NK-92 treated with Interleukin-12 subunit alpha and Interleukin-12 subunit beta, amount 100 ng/mL, for 24 hours (cell line): ENCODE results near the gene SMIM21.

Experiments
- DNase-seq: peaks from one replicate; lab custom pipeline; 2025; lab: John Stamatoyannopoulos, UW

The SMIM21 gene

GRCh38 chr18:75376004-75376403, 51.5 kb downstream of the SMIM21 start:
- no peak for DNase-seq

- DNase-seq: no peak
These were observed 52.2 kb downstream of the SMIM21 start for GRCh38 chr18:75375341-75375740.

GRCh38 chr18:75374466-75374865, 53.0 kb downstream of the SMIM21 start:
- no peak for DNase-seq

GRCh38 chr18:75369026-75369721, 58.3 kb downstream of the SMIM21 start:
- DNase-seq: no peak

- DNase-seq: no peak
These were observed 61.7 kb downstream of the SMIM21 start for GRCh38 chr18:75365837-75366236.

GRCh38 chr18:75365254-75365629, 62.3 kb downstream of the SMIM21 start:
- no peak for DNase-seq

- no peak for DNase-seq
These were observed 62.8 kb downstream of the SMIM21 start for GRCh38 chr18:75364512-75365253.

GRCh38 chr18:75363446-75364225, 63.9 kb downstream of the SMIM21 start:
- DNase-seq: no peak

- DNase-seq: no peak
These were observed 65.1 kb downstream of the SMIM21 start for GRCh38 chr18:75362435-75362834.

GRCh38 chr18:75360941-75361340, 66.6 kb downstream of the SMIM21 start:
- no peak for DNase-seq

GRCh38 chr18:75360215-75360614, 67.3 kb downstream of the SMIM21 start:
- DNase-seq: no peak
